OCI-LY1 (cell line): ENCODE data around the gene RHBDL3.

Experiments used
- EZH2 ChIP-seq: fragments of 200-600 bp; sonication (generic), shearing (Covaris generic); IDR thresholded peaks from 2 replicates; pipeline ENCODE4 v1.8.0; 2017; ENCODE audit warnings: borderline replicate concordance, mixed run types, mild to moderate bottlenecking, antibody characterized with exemption, low read length, moderate library complexity, mixed read lengths
- TF ChIP-seq, protein P1 (sequence below): fragments of 200-600 bp; sonication (generic), shearing (Covaris generic); IDR thresholded peaks from 2 replicates; pipeline ENCODE4 v1.5.1; 2017; ENCODE audit warnings: mild to moderate bottlenecking, antibody characterized with exemption, low read length, moderate library complexity, mixed read lengths

GRCh38 chr17:32341141-32341856 lies 75.7 kb downstream of the RHBDL3 start:
- TF ChIP-seq, protein P1, sequence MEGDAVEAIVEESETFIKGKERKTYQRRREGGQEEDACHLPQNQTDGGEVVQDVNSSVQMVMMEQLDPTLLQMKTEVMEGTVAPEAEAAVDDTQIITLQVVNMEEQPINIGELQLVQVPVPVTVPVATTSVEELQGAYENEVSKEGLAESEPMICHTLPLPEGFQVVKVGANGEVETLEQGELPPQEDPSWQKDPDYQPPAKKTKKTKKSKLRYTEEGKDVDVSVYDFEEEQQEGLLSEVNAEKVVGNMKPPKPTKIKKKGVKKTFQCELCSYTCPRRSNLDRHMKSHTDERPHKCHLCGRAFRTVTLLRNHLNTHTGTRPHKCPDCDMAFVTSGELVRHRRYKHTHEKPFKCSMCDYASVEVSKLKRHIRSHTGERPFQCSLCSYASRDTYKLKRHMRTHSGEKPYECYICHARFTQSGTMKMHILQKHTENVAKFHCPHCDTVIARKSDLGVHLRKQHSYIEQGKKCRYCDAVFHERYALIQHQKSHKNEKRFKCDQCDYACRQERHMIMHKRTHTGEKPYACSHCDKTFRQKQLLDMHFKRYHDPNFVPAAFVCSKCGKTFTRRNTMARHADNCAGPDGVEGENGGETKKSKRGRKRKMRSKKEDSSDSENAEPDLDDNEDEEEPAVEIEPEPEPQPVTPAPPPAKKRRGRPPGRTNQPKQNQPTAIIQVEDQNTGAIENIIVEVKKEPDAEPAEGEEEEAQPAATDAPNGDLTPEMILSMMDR = peak; percentile 44; the same call in 1 of the 2 replicates
- no peak for TF ChIP-seq EZH2
